ENCODE data around the gene EXO1. TPM values are rescaled to one million over a fixed set of nuclear protein-coding genes. Genes with fewer than 3 reads are reported as not detected.

EXO1 gene
- total RNA-seq, 6 donors from 2014 or later: 0.59 to 4.3 (median 1.8) TPM; not detected in 1

DNA sequence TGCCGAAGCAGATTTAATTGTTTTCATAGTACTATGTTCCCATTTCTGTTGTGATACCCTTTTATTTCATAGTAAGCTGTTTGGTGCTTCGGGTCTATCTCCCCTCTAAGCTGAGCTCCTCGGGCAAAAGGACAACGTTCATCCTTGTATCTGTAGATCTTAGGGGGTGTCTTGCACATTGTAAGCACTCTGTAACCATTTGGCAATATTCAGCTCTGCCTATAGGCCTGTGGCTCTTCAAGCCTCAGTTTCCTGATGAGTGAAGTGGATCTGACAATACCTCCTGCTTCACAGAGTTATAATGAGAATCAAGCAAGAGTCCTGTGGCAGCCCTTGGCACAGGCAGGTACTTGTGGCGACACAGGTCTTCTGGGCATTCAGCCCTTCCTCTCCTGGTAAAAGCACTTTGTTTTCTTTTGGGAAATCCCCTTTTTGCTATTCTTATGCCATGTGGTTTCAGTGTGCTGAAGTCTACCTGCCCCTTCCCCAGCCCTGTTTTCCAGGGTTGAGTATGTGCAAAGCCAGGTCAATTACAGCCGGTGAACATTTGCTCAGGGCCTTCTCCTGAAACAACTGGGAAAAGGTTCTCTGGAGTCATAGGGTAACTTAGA lies 8.5 kb upstream of the EXO1 start:
- H3K9me3 ChIP-seq: no peaks in the 10 kb centered on the region
- peak in 1 of 2 donors; percentile 36 for DNase-seq
- H3K4me1 ChIP-seq: no peaks in the 10 kb centered on the region
- TF ChIP-seq POLR2AphosphoS5 (IDR thresholded peaks at IDR 0.05) (no peak), EP300 (IDR thresholded peaks at IDR 0.05) (no peak), POLR2A (IDR thresholded peaks at IDR 0.05) (no peak)
- TF ChIP-seq, protein P1, sequence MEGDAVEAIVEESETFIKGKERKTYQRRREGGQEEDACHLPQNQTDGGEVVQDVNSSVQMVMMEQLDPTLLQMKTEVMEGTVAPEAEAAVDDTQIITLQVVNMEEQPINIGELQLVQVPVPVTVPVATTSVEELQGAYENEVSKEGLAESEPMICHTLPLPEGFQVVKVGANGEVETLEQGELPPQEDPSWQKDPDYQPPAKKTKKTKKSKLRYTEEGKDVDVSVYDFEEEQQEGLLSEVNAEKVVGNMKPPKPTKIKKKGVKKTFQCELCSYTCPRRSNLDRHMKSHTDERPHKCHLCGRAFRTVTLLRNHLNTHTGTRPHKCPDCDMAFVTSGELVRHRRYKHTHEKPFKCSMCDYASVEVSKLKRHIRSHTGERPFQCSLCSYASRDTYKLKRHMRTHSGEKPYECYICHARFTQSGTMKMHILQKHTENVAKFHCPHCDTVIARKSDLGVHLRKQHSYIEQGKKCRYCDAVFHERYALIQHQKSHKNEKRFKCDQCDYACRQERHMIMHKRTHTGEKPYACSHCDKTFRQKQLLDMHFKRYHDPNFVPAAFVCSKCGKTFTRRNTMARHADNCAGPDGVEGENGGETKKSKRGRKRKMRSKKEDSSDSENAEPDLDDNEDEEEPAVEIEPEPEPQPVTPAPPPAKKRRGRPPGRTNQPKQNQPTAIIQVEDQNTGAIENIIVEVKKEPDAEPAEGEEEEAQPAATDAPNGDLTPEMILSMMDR (IDR thresholded peaks at IDR 0.05): no peak
- H3K27ac ChIP-seq: no peak overlapping the region
- H3K27me3 ChIP-seq: no peaks in the 10 kb centered on the region
- ATAC-seq (ENCODE audit: low FRiP score in 2 of 2): no peak
- H3K36me3 ChIP-seq: no peaks in the 10 kb centered on the region
- 80 to 87% methylated on average over 6 of the region's 6 CpGs for WGBS, 2 donors
- H3K4me3 ChIP-seq: no peak overlapping the region

DNA sequence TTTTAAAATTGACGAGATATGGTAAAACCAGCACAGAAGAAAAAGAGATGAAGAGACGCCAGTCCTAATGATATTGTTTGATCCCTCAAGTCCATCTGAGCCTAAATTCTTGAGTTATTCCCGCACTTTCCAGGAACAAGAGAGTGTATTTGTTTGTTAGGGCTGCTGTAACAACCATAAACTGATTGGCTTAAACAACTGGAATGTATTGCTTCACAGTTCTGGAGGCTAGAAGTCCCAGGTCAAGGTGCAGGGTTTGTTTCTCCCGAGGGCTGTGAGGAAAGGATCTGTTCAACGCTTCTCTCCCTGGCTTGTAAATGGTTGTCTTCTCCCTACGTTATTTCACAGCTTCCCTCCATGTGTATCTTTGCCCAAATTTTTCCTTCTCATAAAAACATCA lies 7.8 kb upstream of the EXO1 start:
- Histone ChIP-seq H3K4me1 (no peaks in the 10 kb centered on the region), H3K27ac (no peak overlapping the region), H3K4me3 (no peak overlapping the region), H3K36me3 (no peaks in the 10 kb centered on the region), H3K9me3 (no peaks in the 10 kb centered on the region), H3K27me3 (no peaks in the 10 kb centered on the region)
- TF ChIP-seq POLR2AphosphoS5 (IDR thresholded peaks at IDR 0.05) (no peak), POLR2A (IDR thresholded peaks at IDR 0.05) (no peak), EP300 (IDR thresholded peaks at IDR 0.05) (no peak)
- TF ChIP-seq, protein P1 (IDR thresholded peaks at IDR 0.05): no peak
- no peak for ATAC-seq (ENCODE audit: low FRiP score in 2 of 2)
- no peak for DNase-seq
- WGBS, 2 donors: 88 to 91% methylated on average over 6 of the region's 6 CpGs

DNA sequence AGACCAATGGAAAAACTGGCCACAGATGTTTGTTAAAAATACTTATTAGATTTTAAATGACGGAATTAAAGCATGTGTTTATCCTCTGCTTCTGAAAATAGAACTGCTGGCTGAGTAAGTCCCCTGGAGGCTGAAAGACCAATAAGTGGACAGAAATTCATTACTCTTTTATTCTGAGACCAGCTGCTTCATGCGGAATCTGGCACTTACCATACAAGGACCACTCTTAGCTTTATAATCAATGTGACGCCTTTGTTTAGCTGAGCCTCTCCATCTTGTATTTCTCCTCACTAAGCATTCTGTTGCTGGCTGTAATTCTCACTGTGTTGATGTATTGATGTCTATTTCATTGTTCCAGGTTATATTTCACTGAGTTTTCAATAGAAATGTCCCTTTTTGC lies 6.3 kb upstream of the EXO1 start:
- DNase-seq: no peak
- 79 to 82% methylated on average over 3 of the region's 3 CpGs for WGBS, 2 donors

DNA sequence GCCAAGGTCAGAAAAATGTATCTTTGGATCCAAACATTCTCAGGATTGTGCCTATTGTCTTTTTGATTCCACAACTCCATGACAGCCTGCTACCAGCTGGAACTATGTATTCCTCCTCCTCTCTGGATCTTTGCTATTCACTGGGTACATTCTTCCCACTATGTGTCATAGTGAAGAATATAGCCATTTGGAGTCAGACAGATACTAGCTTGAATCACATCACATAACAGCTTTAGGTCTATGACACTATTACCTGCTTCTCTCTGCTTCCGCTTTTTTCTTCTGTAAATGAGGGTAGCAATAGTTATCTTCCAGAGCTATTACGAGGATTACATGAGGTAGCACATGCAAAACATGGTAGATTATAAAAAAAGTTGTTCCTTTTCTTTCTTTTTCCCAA lies 5.4 kb upstream of the EXO1 start:
- no peak overlapping the region for H3K4me3 ChIP-seq
- no peak for ATAC-seq (ENCODE audit: low FRiP score in 2 of 2)
- H3K4me1 ChIP-seq: peaks cover 0 to 4% (median 1%) of the 10 kb centered on the region in 4 donors
- TF ChIP-seq POLR2AphosphoS5 (IDR thresholded peaks at IDR 0.05): no peak
- no peak for TF ChIP-seq EP300 (IDR thresholded peaks at IDR 0.05)
- TF ChIP-seq, protein P1 (IDR thresholded peaks at IDR 0.05): no peak
- TF ChIP-seq POLR2A (IDR thresholded peaks at IDR 0.05): no peak
- no peak for DNase-seq
- no peaks in the 10 kb centered on the region for H3K9me3 ChIP-seq
- WGBS, 2 donors: 83 to 84% methylated on average over 2 of the region's 2 CpGs
- H3K27ac ChIP-seq: no peak overlapping the region
- H3K36me3 ChIP-seq: no peaks in the 10 kb centered on the region
- no peaks in the 10 kb centered on the region for H3K27me3 ChIP-seq

More for the DNA sequence above, 6.3 kb upstream of the EXO1 start:
- no peaks in the 10 kb centered on the region for H3K9me3 ChIP-seq
- H3K27ac ChIP-seq: no peak overlapping the region
- TF ChIP-seq POLR2AphosphoS5 (IDR thresholded peaks at IDR 0.05) (no peak), EP300 (IDR thresholded peaks at IDR 0.05) (no peak), POLR2A (IDR thresholded peaks at IDR 0.05) (no peak)
- TF ChIP-seq, protein P1 (IDR thresholded peaks at IDR 0.05): no peak
- ATAC-seq (ENCODE audit: low FRiP score in 2 of 2): no peak
- no peak overlapping the region for H3K4me3 ChIP-seq
- no peaks in the 10 kb centered on the region for H3K4me1 ChIP-seq
- H3K27me3 ChIP-seq: no peaks in the 10 kb centered on the region
- no peaks in the 10 kb centered on the region for H3K36me3 ChIP-seq

DNA sequence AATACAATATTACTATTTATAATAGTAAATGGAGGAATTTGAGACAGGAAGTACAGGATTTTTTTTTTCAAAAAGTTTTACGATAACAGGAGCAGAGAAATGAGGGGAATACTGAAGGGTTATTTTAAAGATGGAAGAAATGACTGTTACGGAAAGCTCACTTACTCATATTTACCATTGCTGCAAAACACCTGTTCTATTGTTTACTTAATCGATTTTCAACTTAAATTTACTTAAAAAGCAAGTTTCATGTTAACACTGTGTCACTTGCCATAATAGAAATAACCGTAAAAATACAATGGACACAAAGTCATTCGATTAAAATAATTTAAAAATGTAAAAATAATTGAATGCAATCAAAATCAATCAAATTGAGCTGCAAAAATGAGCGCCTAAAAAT lies 3.4 kb upstream of the EXO1 start:
- DNase-seq (no peak), ATAC-seq (ENCODE audit: low FRiP score in 2 of 2) (no peak)
- no peaks in the 10 kb centered on the region for H3K27me3 ChIP-seq
- TF ChIP-seq POLR2AphosphoS5 (IDR thresholded peaks at IDR 0.05): no peak
- TF ChIP-seq, protein P1 (IDR thresholded peaks at IDR 0.05): no peak
- no peak for TF ChIP-seq POLR2A (IDR thresholded peaks at IDR 0.05)
- WGBS, 2 donors: 86 to 89% methylated on average over 6 of the region's 6 CpGs
- no peak overlapping the region for H3K27ac ChIP-seq
- H3K36me3 ChIP-seq: no peaks in the 10 kb centered on the region
- peaks cover 4 to 17% (median 7%) of the 10 kb centered on the region in 4 donors for H3K4me1 ChIP-seq
- H3K9me3 ChIP-seq: no peaks in the 10 kb centered on the region
- no peak overlapping the region for H3K4me3 ChIP-seq

All from upper lobe of left lung (tissue), 6 donors.